HFF-Myc (cell line): ENCODE results near the gene LSM14B.

Experiments used
- DNase-seq: peaks from one replicate; pipeline ENCODE4 v3.0.0-alpha.2; 2011; ENCODE audit warnings: low read depth; ENCODE audit errors: extremely low read depth
- H3K4me3 ChIP-seq: replicated peaks from 2 replicates; pipeline ENCODE4 v1.5.1; 2011; ENCODE audit warnings: low read depth, mild to moderate bottlenecking, control low read depth, low read length
- CTCF ChIP-seq: IDR thresholded peaks from 2 replicates; pipeline ENCODE4 v1.5.1; 2012; ENCODE audit warnings: mild to moderate bottlenecking, low read depth, low read length, control low read depth; ENCODE audit errors: missing control alignments

LSM14B gene

GRCh38 chr20:62137092-62137384 lies 14.8 kb downstream of the LSM14B start:
- DNase-seq, result no peak
- TF ChIP-seq CTCF, result no peak
- H3K4me3 ChIP-seq, result no peak overlapping the region

DNA sequence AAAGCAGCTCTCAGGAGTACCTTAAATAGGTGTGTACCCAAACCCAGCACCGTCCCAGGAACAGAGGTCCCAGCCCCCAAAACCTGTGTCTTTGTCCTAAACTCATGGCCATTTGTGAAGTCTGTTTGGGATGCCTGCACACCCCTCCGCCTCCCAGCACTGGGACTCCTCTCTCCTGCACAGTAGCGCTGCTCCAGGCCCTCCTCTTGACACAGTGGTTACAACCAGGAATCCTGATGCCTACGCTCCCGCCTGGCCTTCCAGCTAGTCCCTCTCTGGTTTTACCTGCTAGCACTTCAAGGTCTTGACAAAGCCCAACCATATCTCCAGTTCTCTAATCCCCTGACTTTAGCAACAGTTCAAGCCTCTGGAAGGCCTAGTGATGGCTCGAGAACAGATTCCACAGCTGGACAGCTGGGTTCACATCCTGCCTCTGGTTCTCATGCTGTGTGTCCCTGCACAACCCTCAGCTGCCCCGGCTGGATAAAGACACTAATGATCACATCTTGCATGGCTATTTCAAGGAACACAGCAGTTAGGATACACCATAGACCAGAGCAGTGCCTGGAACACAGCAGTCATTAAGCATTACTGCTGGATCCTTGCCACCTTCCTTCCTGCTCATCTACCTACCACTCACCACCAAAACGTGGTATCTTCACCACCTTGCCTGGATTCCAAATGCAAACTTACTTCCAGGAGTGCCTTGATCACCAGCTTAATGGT lies 15.4 kb downstream of the LSM14B start:
- no peak for DNase-seq
- no peak for TF ChIP-seq CTCF
- no peak overlapping the region for H3K4me3 ChIP-seq

DNA sequence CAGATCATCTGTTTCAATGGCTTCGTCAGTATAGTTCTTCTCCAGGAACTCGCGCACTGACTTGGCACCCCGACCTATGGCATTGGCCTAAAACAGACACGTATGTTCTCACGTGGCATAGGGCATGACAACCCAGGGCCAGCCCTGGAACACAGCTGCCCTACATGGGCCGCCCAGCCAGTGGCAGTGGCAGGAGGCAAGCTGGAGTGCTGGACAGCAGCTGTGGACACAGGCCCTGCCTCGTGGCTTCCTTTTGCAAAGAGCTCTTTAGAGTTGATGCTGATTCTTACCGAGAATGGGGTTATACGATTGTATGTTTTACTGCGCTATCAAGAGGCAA lies 15.9 kb downstream of the LSM14B start:
- TF ChIP-seq CTCF, result no peak
- H3K4me3 ChIP-seq, result no peak overlapping the region
- no peak for DNase-seq

DNA sequence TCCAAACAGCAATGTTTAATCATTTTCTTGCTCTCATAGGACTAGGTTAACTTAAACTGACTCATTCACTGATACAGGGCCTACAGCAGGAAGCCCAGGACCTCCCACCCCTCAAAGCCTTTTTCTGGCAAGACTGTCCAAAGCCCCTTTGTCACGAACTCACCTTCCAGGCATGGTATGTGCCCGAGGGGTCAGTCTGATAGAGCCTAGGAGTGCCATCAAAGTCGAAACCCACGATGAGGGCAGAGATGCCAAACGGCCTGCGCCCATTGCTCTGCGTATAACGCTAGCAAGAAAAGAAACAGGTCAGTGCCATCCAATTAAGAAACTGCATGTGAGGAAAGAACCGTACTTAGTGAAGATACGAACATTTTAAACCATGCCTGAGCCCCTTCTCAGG lies 16.6 kb downstream of the LSM14B start:
- DNase-seq, result no peak
- H3K4me3 ChIP-seq, result no peak overlapping the region
- TF ChIP-seq CTCF, result no peak

- H3K4me3 ChIP-seq, result no peak overlapping the region
- TF ChIP-seq CTCF, result no peak
- no peak for DNase-seq
Observed at GRCh38 chr20:62139636-62140035, 17.4 kb downstream of the LSM14B start.

GRCh38 chr20:62141043-62141396 lies 18.7 kb downstream of the LSM14B start:
- no peak for DNase-seq
- H3K4me3 ChIP-seq, result peak overlapping the region; percentile 77
- TF ChIP-seq CTCF, result no peak
